H1 (cell line): ENCODE measurements around the gene INTS1. TPM values are rescaled to one million over a fixed set of nuclear protein-coding genes. Genes with fewer than 3 reads are reported as not detected.

Experiments used
- CTCF ChIA-PET: fragments of 300-600 bp; sonication (Branson Sonifier 250); formaldehyde crosslinking; loops from one replicate; lab custom pipeline; 2021; ENCODE audit not compliant: partially characterized antibody; lab: Charles Lee
- POLR2A ChIA-PET: fragments of 300-600 bp; sonication (Branson Sonifier 250); formaldehyde crosslinking; loops from one replicate; lab custom pipeline; 2021; ENCODE audit warnings: inconsistent platforms; ENCODE audit not compliant: partially characterized antibody; lab: Charles Lee
- DNase-seq, 2 experiments: peaks; one replicate each; pipeline versions ENCODE4 v3.0.0 to v3.0.0-alpha.2; 2010 to 2022; ENCODE audit warnings: low spot score in 2 of 2, low read depth in 1 of 2, mixed read lengths in 1 of 2
- FAIRE-seq: peaks from 2 replicates; lab custom pipeline; 2011; peaks lifted over from hg19 to GRCh38; lab: Jason Lieb, UNC
- H2AFZ ChIP-seq: 2 replicates; pipeline ENCODE4 v1.8.1; 2012; ENCODE audit warnings: low read length, inconsistent platforms
- H2AK5ac ChIP-seq: 2 replicates; pipeline ENCODE4 v1.6.1; 2013; ENCODE audit warnings: low read depth, low read length
- H2BK120ac ChIP-seq: replicated peaks from 2 replicates; pipeline ENCODE3; 2013; ENCODE audit warnings: low read depth, low read length, inconsistent platforms
- H2BK12ac ChIP-seq: 2 replicates; pipeline ENCODE4 v1.6.1; 2013; ENCODE audit warnings: low read depth, low read length
- H2BK15ac ChIP-seq: 2 replicates; pipeline ENCODE4 v1.6.1; 2013; ENCODE audit warnings: low read length
- H2BK20ac ChIP-seq: 2 replicates; pipeline ENCODE4 v1.6.1; 2013; ENCODE audit warnings: low read length
- H2BK5ac ChIP-seq: 2 replicates; pipeline ENCODE4 v1.6.1; 2013; ENCODE audit warnings: low read depth, low read length
- H3K14ac ChIP-seq: 2 replicates; pipeline ENCODE4 v1.6.1; 2013; ENCODE audit warnings: inconsistent platforms; ENCODE audit not compliant: insufficient read length
- H3K18ac ChIP-seq: 2 replicates; pipeline ENCODE4 v1.6.1; 2013; ENCODE audit warnings: low read length; ENCODE audit errors: extremely low read depth
- H3K23ac ChIP-seq: 2 replicates; pipeline ENCODE4 v1.6.1; 2013; ENCODE audit warnings: inconsistent platforms; ENCODE audit not compliant: insufficient read length
- H3K23me2 ChIP-seq: 2 replicates; pipeline ENCODE4 v1.6.1; 2013; ENCODE audit warnings: low read depth, low read length
- H3K27ac ChIP-seq: 2 replicates; pipeline ENCODE4 v1.6.1; 2011; ENCODE audit warnings: low read depth, low read length, inconsistent platforms
- H3K27me3 ChIP-seq, 4 experiments: replicated peaks in 1 of 4; 1 replicate in 1 of 4; 2 replicates in 3 of 4; pipeline versions ENCODE4 v1.6.1 to v1.8.1; 2011 to 2013; ENCODE audit warnings: low read length in 3 of 4, mild to moderate bottlenecking in 3 of 4, inconsistent platforms in 2 of 4, mixed read lengths in 2 of 4, moderate library complexity in 1 of 4; ENCODE audit not compliant: control insufficient read depth in 3 of 4, insufficient read depth in 3 of 4; ENCODE audit errors: extremely low read depth in 1 of 4
- H3K36me3 ChIP-seq, 4 experiments: 2 replicates each; pipeline versions ENCODE4 v1.6.1 to v1.8.1; 2011 to 2013; ENCODE audit warnings: mild to moderate bottlenecking in 4 of 4, low read length in 3 of 4, moderate library complexity in 2 of 4, control low read depth in 1 of 4, inconsistent platforms in 1 of 4; ENCODE audit not compliant: insufficient read depth in 4 of 4, control insufficient read depth in 2 of 4
- H3K4ac ChIP-seq: replicated peaks from 2 replicates; pipeline ENCODE3; 2013; ENCODE audit warnings: low read length, low read depth, mixed read lengths, inconsistent platforms; ENCODE audit not compliant: insufficient read length
- H3K4me1 ChIP-seq, 4 experiments: replicated peaks in 1 of 4; 1 replicate in 1 of 4; 2 replicates in 3 of 4; pipeline versions ENCODE4 v1.6.1 to v1.8.1; 2011 to 2013; ENCODE audit warnings: low read length in 3 of 4, inconsistent platforms in 2 of 4, mixed read lengths in 1 of 4; ENCODE audit not compliant: insufficient read depth in 4 of 4, control insufficient read depth in 3 of 4
- H3K4me2 ChIP-seq, 2 experiments: 2 replicates each; pipeline versions ENCODE4 v1.6.1 to v1.8.1; 2011 to 2013; ENCODE audit warnings: low read depth in 2 of 2, low read length in 2 of 2, control low read depth in 1 of 2, inconsistent platforms in 1 of 2, mild to moderate bottlenecking in 1 of 2; ENCODE audit not compliant: insufficient read depth in 1 of 2
- H3K4me3 ChIP-seq, 4 experiments: fragments of 200-600, 300-600 bp in 1 of 4; sonication (generic), shearing (Covaris generic), sonication (Bioruptor Twin) in 1 of 4; 2 replicates each; pipeline versions ENCODE4 v1.5.1 to v1.8.1; 2011 to 2016; ENCODE audit warnings: low read length in 4 of 4, low read depth in 3 of 4, control low read depth in 2 of 4, inconsistent platforms in 2 of 4, mild to moderate bottlenecking in 2 of 4, mixed read lengths in 1 of 4, moderate library complexity in 1 of 4; ENCODE audit not compliant: insufficient read depth in 2 of 4; ENCODE audit errors: extremely low read depth in 1 of 4
- H3K56ac ChIP-seq: replicated peaks from 2 replicates; pipeline ENCODE3; 2013; ENCODE audit warnings: low read depth, mild to moderate bottlenecking, mixed read lengths, low read length, inconsistent platforms; ENCODE audit not compliant: insufficient read length
- H3K79me1 ChIP-seq: 2 replicates; pipeline ENCODE4 v1.6.1; 2013; ENCODE audit warnings: low read depth, low read length, control low read depth
- H3K79me2 ChIP-seq, 2 experiments: 2 replicates each; pipeline versions ENCODE4 v1.6.1 to v1.8.1; 2012 to 2013; ENCODE audit warnings: low read length in 2 of 2, mild to moderate bottlenecking in 2 of 2, inconsistent platforms in 1 of 2; ENCODE audit not compliant: insufficient read depth in 2 of 2, control insufficient read depth in 1 of 2
- H3K9ac ChIP-seq, 4 experiments: replicated peaks in 1 of 4; 1 replicate in 1 of 4; 2 replicates in 3 of 4; pipeline versions ENCODE4 v1.6.1 to v1.8.1; 2011 to 2013; ENCODE audit warnings: low read depth in 3 of 4, low read length in 3 of 4, control low read depth in 2 of 4, mild to moderate bottlenecking in 2 of 4, moderate library complexity in 2 of 4, inconsistent platforms in 1 of 4; ENCODE audit errors: extremely low read depth in 1 of 4
- H3K9me3 ChIP-seq, 2 experiments: 2 replicates each; pipeline versions ENCODE4 v1.6.1 to v1.8.1; 2012 to 2013; ENCODE audit warnings: mild to moderate bottlenecking in 2 of 2, moderate library complexity in 2 of 2, control low read depth in 1 of 2, inconsistent platforms in 1 of 2, low read depth in 1 of 2, low read length in 1 of 2, mixed read lengths in 1 of 2; ENCODE audit not compliant: insufficient read depth in 2 of 2
- H4K20me1 ChIP-seq, 2 experiments: replicated peaks in 1 of 2; 2 replicates each; pipeline versions ENCODE3 to v1.8.1; 2011 to 2013; ENCODE audit warnings: inconsistent platforms in 2 of 2, low read length in 2 of 2, mild to moderate bottlenecking in 1 of 2; ENCODE audit not compliant: insufficient read depth in 2 of 2, control insufficient read depth in 1 of 2
- H4K5ac ChIP-seq: 2 replicates; pipeline ENCODE4 v1.6.1; 2013; ENCODE audit warnings: low read length, low read depth, mixed read lengths, inconsistent platforms; ENCODE audit not compliant: insufficient read length
- H4K8ac ChIP-seq: 2 replicates; pipeline ENCODE4 v1.8.0; 2013; ENCODE audit warnings: mild to moderate bottlenecking, moderate library complexity, low read length, inconsistent platforms; ENCODE audit not compliant: insufficient read depth; ENCODE audit errors: extremely low read depth
- H4K91ac ChIP-seq: replicated peaks from 2 replicates; pipeline ENCODE3; 2013; ENCODE audit warnings: low read length, mixed read lengths, inconsistent platforms; ENCODE audit not compliant: insufficient read length
- KDM1A ChIP-seq: fragments of 200-600, 300-600 bp; sonication (generic); IDR thresholded peaks from 2 replicates; pipeline ENCODE4 v1.7.1; 2016; ENCODE audit warnings: mild to moderate bottlenecking, low read length, borderline replicate concordance
- POU5F1 ChIP-seq: IDR thresholded peaks from 2 replicates; pipeline ENCODE4 v1.6.1; 2011; ENCODE audit warnings: low read depth, mild to moderate bottlenecking, low read length, moderate library complexity
- WGBS, 2 experiments: shearing (Covaris generic) in 1 of 2; methylation state at CpG; one replicate each; pipeline versions ENCODE4 v1.1.6 to v1.1.7; 2013 to 2015; ENCODE audit warnings: low lambda C conversion rate in 2 of 2, mixed read lengths in 2 of 2, inconsistent platforms in 1 of 2, low coverage in 1 of 2, missing lambda C conversion rate in 1 of 2; ENCODE audit not compliant: insufficient replicate concordance in 2 of 2, insufficient coverage in 1 of 2, insufficient read length in 1 of 2; ENCODE audit errors: extremely low coverage in 1 of 2, missing lambda C conversion rate in 1 of 2; 5-methylcytosine and 5-hydroxymethylcytosine counted together
- polyA plus RNA-seq, 7 experiments: library from polyadenylated mRNA; depleted of rRNA in 3 of 7; stranded (reverse) in 5 of 7; unstranded in 2 of 7; fragments of >200 nt in 5 of 7; fragments of 200-250 nt in 2 of 7; gene quantifications; 1 replicate in 5 of 7; 2 replicates in 1 of 7; 4 replicates in 1 of 7; pipeline versions ENCODE4 v1.2.1 to v1.2.3, GENCODE V29; 2011 to 2013; ENCODE audit warnings: missing spikeins in 2 of 7, mixed read lengths in 2 of 7
- total RNA-seq: library from RNA; stranded (reverse); fragmentation: NEBNext Ultra II Directional; extraction: Animal tissue kit (Norgen Biotek cat#: 25700); gene quantifications from 2 replicates; pipeline ENCODE4 v1.2.1, GENCODE V29; 2021

INTS1 gene
- total and polyA plus RNA-seq, 2 of the 8 experiments (the other 6 are each of a cell fraction or from before 2014, with no cell fraction given) = 76.9 to 104 TPM

- Histone ChIP-seq H3K56ac (no peak overlapping the region), H3K14ac (no peak overlapping the region), H3K9me3 (no peaks in the 10 kb centered on the region), H2BK20ac (no peak overlapping the region), H4K8ac (peak overlapping the region; percentile 51), H2BK5ac (no peak overlapping the region), H3K4ac (no peak overlapping the region), H3K79me1 (no peaks in the 10 kb centered on the region), H3K79me2 (no peaks in the 10 kb centered on the region), H2BK12ac (no peak overlapping the region), H3K9ac (no peak overlapping the region; a peak in 1 of 7 replicates), H2AFZ (no peak overlapping the region), H3K23me2 (no peaks in the 10 kb centered on the region), H3K4me2 (no peak overlapping the region), H2AK5ac (no peak overlapping the region), H3K23ac (no peak overlapping the region), H2BK15ac (peak overlapping the region; percentile 72; the same call in 1 of the 2 replicates), H4K20me1 (no peaks in the 10 kb centered on the region), H4K91ac (no peak overlapping the region), H2BK120ac (no peak overlapping the region), H3K27me3 (no peaks in the 10 kb centered on the region), H3K18ac (no peak overlapping the region), H3K27ac (no peak overlapping the region), H3K36me3 (no peaks in the 10 kb centered on the region), H4K5ac (no peak overlapping the region), H3K4me3 (no peak overlapping the region), H3K4me1 (no peaks in the 10 kb centered on the region)
- WGBS, 2 experiments = 90% methylated on average over 35 of the region's 35 CpGs; no CpG with 5 or more reads in 1 of the 2 experiments
- ChIA-PET POLR2A (interaction anchor here (0.6 to 0.7 kb wide), 2 partner anchors 21 to 851 kb away, joined by 3 to 6 read pairs; no protein-coding TSS in a partner anchor), CTCF (interaction anchor here (0.6 to 1.0 kb wide), 2 partner anchors 8 to 47 kb away, joined by 3 read pairs; partner anchors contain the start of gene INTS1)
- no peak for TF ChIP-seq POU5F1
- TF ChIP-seq KDM1A = peak; percentile 45; the same call in 1 of the 2 replicates
- DNase-seq (no peak), FAIRE-seq (no peak)
Observed at GRCh38 chr7:1512781-1513656, 8.8 kb upstream of the INTS1 start.
